GM23338 (cell line): ENCODE data around the gene RTN3. TPM values are rescaled to one million over a fixed set of nuclear protein-coding genes. Genes with fewer than 3 reads are reported as not detected.

Experiments
- ATAC-seq: fragments of 200-7000 bp; cut with Tn5 transposase; 3 replicates; pipeline ENCODE4 v1.9.1; 2020
- DNase-seq: peaks from one replicate; pipeline ENCODE4 v3.0.0-alpha.2; 2015; ENCODE audit warnings: low spot score
- H2AFZ ChIP-seq: fragments of 200-600 bp; sonication (generic); 2 replicates; pipeline ENCODE4 v1.8.0; 2016; ENCODE audit warnings: antibody characterized with exemption, mild to moderate bottlenecking, moderate library complexity
- H3F3A ChIP-seq: fragments of 200-600 bp; sonication (generic); replicated peaks from 2 replicates; pipeline ENCODE4 v1.8.0; 2017; ENCODE audit warnings: antibody characterized with exemption, mixed run types, low read depth
- H3K27ac ChIP-seq: fragments of 200-600 bp; sonication (generic); 2 replicates; pipeline ENCODE4 v1.6.1; 2016; ENCODE audit warnings: low read depth
- H3K27me3 ChIP-seq: fragments of 200-600 bp; sonication (generic); 2 replicates; pipeline ENCODE4 v1.8.0; 2016; ENCODE audit warnings: mild to moderate bottlenecking, mixed run types, moderate library complexity; ENCODE audit not compliant: insufficient read depth
- H3K36me3 ChIP-seq: fragments of 200-600 bp; sonication (generic); 2 replicates; pipeline ENCODE4 v1.8.0; 2016; ENCODE audit warnings: mild to moderate bottlenecking; ENCODE audit not compliant: insufficient read depth
- H3K4me1 ChIP-seq: fragments of 200-600 bp; sonication (generic); 2 replicates; pipeline ENCODE4 v1.8.0; 2016; ENCODE audit warnings: mild to moderate bottlenecking, moderate library complexity; ENCODE audit not compliant: insufficient read depth
- H3K4me2 ChIP-seq: fragments of 200-600 bp; sonication (generic); 2 replicates; pipeline ENCODE4 v1.7.1; 2017; ENCODE audit warnings: mixed run types
- H3K4me3 ChIP-seq: fragments of 200-600 bp; sonication (generic); 2 replicates; pipeline ENCODE4 v1.6.1; 2016; ENCODE audit warnings: mixed run types
- H3K79me2 ChIP-seq: fragments of 200-600 bp; sonication (generic); replicated peaks from 2 replicates; pipeline ENCODE4 v1.8.0; 2017; ENCODE audit warnings: mild to moderate bottlenecking; ENCODE audit not compliant: insufficient read depth
- H3K9me2 ChIP-seq: fragments of 200-600 bp; sonication (generic); 2 replicates; pipeline ENCODE4 v1.8.0; 2017; ENCODE audit not compliant: insufficient read depth
- H4K20me1 ChIP-seq: fragments of 200-600 bp; sonication (generic); replicated peaks from 2 replicates; pipeline ENCODE4 v1.8.0; 2017; ENCODE audit warnings: mild to moderate bottlenecking; ENCODE audit not compliant: insufficient read depth
- H3K27ac Mint-ChIP-seq: 2 replicates; pipeline ENCODE4 v1.8.0; 2020; ENCODE audit warnings: inconsistent platforms, mild to moderate bottlenecking, moderate library complexity, mixed read lengths
- H3K27me3 Mint-ChIP-seq: 3 replicates; pipeline ENCODE4 v1.8.0; 2022; ENCODE audit warnings: low read depth, mild to moderate bottlenecking, moderate library complexity, mixed read lengths, inconsistent platforms; ENCODE audit not compliant: insufficient read depth, poor library complexity
- H3K36me3 Mint-ChIP-seq: 3 replicates; pipeline ENCODE4 v1.8.0; 2021; ENCODE audit warnings: low read depth, mild to moderate bottlenecking, inconsistent platforms, moderate library complexity, mixed read lengths
- H3K4me1 Mint-ChIP-seq: 3 replicates; pipeline ENCODE4 v1.8.0; 2020; ENCODE audit warnings: mild to moderate bottlenecking, inconsistent platforms, mixed read lengths
- H3K4me3 Mint-ChIP-seq: 3 replicates; pipeline ENCODE4 v1.8.0; 2021; ENCODE audit warnings: moderate library complexity, mild to moderate bottlenecking, inconsistent platforms, mixed read lengths
- H3K9me3 Mint-ChIP-seq: 3 replicates; pipeline ENCODE4 v1.8.0; 2020; ENCODE audit warnings: moderate library complexity, mild to moderate bottlenecking, inconsistent platforms, mixed read lengths
- CREB1 ChIP-seq: fragments of 250-450 bp; sonication (Bioruptor Pico); IDR thresholded peaks from 2 replicates; pipeline ENCODE4 v1.5.0; 2020; ENCODE audit warnings: low read depth, mild to moderate bottlenecking, moderate library complexity
- CTCF ChIP-seq, 2 experiments: fragments of 200-600 bp in 1 of 2; sonication (generic) in 1 of 2; conservative IDR thresholded peaks; 2 replicates each; pipeline versions ENCODE4 v1.5.1 to v1.6.1; 2016 to 2017; ENCODE audit warnings: antibody characterized with exemption in 2 of 2, low read depth in 2 of 2, mild to moderate bottlenecking in 2 of 2, moderate library complexity in 1 of 2
- EZH2 ChIP-seq: fragments of 200-600 bp; sonication (generic); IDR thresholded peaks from one replicate; pipeline ENCODE4 v1.8.0; 2017; ENCODE audit warnings: antibody characterized with exemption, mild to moderate bottlenecking, low read depth; ENCODE audit not compliant: unreplicated experiment
- EZH2phosphoT487 ChIP-seq: fragments of 200-600 bp; sonication (generic); IDR thresholded peaks from one replicate; pipeline ENCODE4 v1.8.1; 2018; ENCODE audit warnings: antibody characterized with exemption; ENCODE audit not compliant: unreplicated experiment
- JUNB ChIP-seq: IDR thresholded peaks from one replicate; pipeline ENCODE4 v1.6.1; 2016; ENCODE audit warnings: antibody characterized with exemption; ENCODE audit not compliant: unreplicated experiment
- NANOG ChIP-seq: IDR thresholded peaks from 2 replicates; pipeline ENCODE4 v1.6.1; 2016; ENCODE audit warnings: antibody characterized with exemption, borderline replicate concordance
- POLR2AphosphoS5 ChIP-seq: IDR thresholded peaks from 2 replicates; pipeline ENCODE4 v1.6.1; 2016; ENCODE audit warnings: antibody characterized with exemption, low read depth
- STAT1 ChIP-seq: IDR thresholded peaks from one replicate; pipeline ENCODE4 v1.6.1; 2016; ENCODE audit warnings: antibody characterized with exemption; ENCODE audit not compliant: unreplicated experiment
- ZNF114 ChIP-seq: fragments of 250-450 bp; sonication (Bioruptor Pico); IDR thresholded peaks from 2 replicates; pipeline ENCODE4 v1.5.0; 2020; ENCODE audit warnings: mild to moderate bottlenecking, moderate library complexity
- ZNF331 ChIP-seq: fragments of 250-450 bp; sonication (Bioruptor Pico); IDR thresholded peaks from 2 replicates; pipeline ENCODE4 v1.5.0; 2020; ENCODE audit warnings: low read depth, mild to moderate bottlenecking, moderate library complexity
- polyA plus RNA-seq: library from polyadenylated mRNA; unstranded; fragments of >200 nt; fragmentation: Nextera tagmentation; extraction: Ambion mirVana; gene quantifications from 2 replicates; pipeline ENCODE4 v1.2.1, GENCODE V29; 2016
- total RNA-seq: library from RNA; depleted of rRNA; stranded (reverse); fragments of >200 nt; shearing (Covaris generic); gene quantifications from 2 replicates; pipeline ENCODE4 v1.2.3, GENCODE V29; 2014
- TF ChIP-seq, protein P1 (sequence below): IDR thresholded peaks from one replicate; pipeline ENCODE4 v1.6.1; 2018; ENCODE audit warnings: antibody characterized with exemption; ENCODE audit not compliant: unreplicated experiment
- TF ChIP-seq, protein P2 (sequence below): fragments of 250-450 bp; sonication (Bioruptor Pico); IDR thresholded peaks from 2 replicates; pipeline ENCODE4 v1.5.0; 2020; ENCODE audit warnings: mild to moderate bottlenecking, moderate library complexity
- TF ChIP-seq, protein P3 (sequence below): IDR thresholded peaks from 2 replicates; pipeline ENCODE4 v1.6.1; 2016; ENCODE audit warnings: antibody characterized with exemption

Gene RTN3
- total and polyA plus RNA-seq, 2 experiments from 2014 or later, result 138 to 162 TPM

DNA sequence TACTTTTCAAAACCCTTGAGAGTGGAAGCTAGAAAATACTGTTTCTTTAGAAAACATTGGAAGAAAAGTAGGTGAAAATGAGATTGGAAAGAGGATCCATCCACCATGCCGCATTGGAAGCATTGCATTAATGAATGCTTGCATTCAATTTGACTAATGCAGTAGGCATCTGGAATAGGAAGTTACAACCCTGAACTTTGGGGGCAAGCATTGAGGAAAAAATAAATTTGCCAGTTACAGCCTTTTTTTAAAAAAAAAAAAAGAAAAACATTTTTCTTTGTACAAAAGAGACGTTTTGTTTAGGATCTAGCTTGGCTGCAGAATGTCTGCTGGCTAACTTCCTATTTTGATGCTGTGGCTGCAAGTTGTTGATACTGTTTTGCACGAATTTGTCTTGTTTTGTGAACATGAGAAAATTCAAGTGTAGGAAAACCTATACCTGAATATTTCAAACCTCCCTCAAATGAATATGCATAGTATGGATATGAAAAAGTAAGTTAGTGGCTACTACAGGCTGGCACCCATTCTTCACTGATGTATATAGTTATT is 28.1 kb downstream of the RTN3 start:
- peaks cover 55% of the 10 kb centered on the region for H4K20me1 ChIP-seq

More for the DNA sequence above, 28.1 kb downstream of the RTN3 start:
- no peaks in the 10 kb centered on the region for H3K4me1 ChIP-seq
- H3K79me2 ChIP-seq, result peaks cover 99% of the 10 kb centered on the region
- Mint-ChIP-seq H3K27me3 (no peaks in the 10 kb centered on the region), H3K4me1 (peaks cover 15% of the 10 kb centered on the region; the same call in 2 of the 3 replicates), H3K36me3 (no peaks in the 10 kb centered on the region), H3K9me3 (no peaks in the 10 kb centered on the region), H3K4me3 (no peak overlapping the region), H3K27ac (no peak overlapping the region)
- H3K36me3 ChIP-seq, result no peaks in the 10 kb centered on the region
- ATAC-seq, result no peak
- DNase-seq, result no peak
- no peak overlapping the region for H2AFZ ChIP-seq
- no peaks in the 10 kb centered on the region for H3F3A ChIP-seq
- TF ChIP-seq POLR2AphosphoS5 (no peak), ZNF331 (CRISPR knock-in tag) (no peak), STAT1 (no peak), JUNB (no peak), ZNF114 (no peak), EZH2phosphoT487 (no peak), EZH2 (no peak), CREB1 (CRISPR knock-in tag) (no peak), NANOG (no peak), CTCF (conservative IDR thresholded peaks at IDR 0.05; ENCODE audit: low read depth in 2 of 2) (no peak)
- TF ChIP-seq, protein P1, sequence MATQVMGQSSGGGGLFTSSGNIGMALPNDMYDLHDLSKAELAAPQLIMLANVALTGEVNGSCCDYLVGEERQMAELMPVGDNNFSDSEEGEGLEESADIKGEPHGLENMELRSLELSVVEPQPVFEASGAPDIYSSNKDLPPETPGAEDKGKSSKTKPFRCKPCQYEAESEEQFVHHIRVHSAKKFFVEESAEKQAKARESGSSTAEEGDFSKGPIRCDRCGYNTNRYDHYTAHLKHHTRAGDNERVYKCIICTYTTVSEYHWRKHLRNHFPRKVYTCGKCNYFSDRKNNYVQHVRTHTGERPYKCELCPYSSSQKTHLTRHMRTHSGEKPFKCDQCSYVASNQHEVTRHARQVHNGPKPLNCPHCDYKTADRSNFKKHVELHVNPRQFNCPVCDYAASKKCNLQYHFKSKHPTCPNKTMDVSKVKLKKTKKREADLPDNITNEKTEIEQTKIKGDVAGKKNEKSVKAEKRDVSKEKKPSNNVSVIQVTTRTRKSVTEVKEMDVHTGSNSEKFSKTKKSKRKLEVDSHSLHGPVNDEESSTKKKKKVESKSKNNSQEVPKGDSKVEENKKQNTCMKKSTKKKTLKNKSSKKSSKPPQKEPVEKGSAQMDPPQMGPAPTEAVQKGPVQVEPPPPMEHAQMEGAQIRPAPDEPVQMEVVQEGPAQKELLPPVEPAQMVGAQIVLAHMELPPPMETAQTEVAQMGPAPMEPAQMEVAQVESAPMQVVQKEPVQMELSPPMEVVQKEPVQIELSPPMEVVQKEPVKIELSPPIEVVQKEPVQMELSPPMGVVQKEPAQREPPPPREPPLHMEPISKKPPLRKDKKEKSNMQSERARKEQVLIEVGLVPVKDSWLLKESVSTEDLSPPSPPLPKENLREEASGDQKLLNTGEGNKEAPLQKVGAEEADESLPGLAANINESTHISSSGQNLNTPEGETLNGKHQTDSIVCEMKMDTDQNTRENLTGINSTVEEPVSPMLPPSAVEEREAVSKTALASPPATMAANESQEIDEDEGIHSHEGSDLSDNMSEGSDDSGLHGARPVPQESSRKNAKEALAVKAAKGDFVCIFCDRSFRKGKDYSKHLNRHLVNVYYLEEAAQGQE, result no peak
- TF ChIP-seq, protein P2, sequence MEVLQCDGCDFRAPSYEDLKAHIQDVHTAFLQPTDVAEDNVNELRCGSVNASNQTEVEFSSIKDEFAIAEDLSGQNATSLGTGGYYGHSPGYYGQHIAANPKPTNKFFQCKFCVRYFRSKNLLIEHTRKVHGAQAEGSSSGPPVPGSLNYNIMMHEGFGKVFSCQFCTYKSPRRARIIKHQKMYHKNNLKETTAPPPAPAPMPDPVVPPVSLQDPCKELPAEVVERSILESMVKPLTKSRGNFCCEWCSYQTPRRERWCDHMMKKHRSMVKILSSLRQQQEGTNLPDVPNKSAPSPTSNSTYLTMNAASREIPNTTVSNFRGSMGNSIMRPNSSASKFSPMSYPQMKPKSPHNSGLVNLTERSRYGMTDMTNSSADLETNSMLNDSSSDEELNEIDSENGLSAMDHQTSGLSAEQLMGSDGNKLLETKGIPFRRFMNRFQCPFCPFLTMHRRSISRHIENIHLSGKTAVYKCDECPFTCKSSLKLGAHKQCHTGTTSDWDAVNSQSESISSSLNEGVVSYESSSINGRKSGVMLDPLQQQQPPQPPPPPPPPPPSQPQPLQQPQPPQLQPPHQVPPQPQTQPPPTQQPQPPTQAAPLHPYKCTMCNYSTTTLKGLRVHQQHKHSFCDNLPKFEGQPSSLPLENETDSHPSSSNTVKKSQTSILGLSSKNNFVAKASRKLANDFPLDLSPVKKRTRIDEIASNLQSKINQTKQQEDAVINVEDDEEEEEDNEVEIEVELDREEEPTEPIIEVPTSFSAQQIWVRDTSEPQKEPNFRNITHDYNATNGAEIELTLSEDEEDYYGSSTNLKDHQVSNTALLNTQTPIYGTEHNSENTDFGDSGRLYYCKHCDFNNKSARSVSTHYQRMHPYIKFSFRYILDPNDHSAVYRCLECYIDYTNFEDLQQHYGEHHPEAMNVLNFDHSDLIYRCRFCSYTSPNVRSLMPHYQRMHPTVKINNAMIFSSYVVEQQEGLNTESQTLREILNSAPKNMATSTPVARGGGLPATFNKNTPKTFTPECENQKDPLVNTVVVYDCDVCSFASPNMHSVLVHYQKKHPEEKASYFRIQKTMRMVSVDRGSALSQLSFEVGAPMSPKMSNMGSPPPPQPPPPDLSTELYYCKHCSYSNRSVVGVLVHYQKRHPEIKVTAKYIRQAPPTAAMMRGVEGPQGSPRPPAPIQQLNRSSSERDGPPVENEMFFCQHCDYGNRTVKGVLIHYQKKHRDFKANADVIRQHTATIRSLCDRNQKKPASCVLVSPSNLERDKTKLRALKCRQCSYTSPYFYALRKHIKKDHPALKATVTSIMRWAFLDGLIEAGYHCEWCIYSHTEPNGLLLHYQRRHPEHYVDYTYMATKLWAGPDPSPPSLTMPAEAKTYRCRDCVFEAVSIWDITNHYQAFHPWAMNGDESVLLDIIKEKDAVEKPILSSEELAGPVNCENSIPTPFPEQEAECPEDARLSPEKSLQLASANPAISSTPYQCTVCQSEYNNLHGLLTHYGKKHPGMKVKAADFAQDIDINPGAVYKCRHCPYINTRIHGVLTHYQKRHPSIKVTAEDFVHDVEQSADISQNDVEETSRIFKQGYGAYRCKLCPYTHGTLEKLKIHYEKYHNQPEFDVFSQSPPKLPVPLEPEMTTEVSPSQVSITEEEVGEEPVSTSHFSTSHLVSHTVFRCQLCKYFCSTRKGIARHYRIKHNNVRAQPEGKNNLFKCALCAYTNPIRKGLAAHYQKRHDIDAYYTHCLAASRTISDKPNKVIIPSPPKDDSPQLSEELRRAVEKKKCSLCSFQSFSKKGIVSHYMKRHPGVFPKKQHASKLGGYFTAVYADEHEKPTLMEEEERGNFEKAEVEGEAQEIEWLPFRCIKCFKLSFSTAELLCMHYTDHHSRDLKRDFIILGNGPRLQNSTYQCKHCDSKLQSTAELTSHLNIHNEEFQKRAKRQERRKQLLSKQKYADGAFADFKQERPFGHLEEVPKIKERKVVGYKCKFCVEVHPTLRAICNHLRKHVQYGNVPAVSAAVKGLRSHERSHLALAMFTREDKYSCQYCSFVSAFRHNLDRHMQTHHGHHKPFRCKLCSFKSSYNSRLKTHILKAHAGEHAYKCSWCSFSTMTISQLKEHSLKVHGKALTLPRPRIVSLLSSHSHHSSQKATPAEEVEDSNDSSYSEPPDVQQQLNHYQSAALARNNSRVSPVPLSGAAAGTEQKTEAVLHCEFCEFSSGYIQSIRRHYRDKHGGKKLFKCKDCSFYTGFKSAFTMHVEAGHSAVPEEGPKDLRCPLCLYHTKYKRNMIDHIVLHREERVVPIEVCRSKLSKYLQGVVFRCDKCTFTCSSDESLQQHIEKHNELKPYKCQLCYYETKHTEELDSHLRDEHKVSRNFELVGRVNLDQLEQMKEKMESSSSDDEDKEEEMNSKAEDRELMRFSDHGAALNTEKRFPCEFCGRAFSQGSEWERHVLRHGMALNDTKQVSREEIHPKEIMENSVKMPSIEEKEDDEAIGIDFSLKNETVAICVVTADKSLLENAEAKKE (CRISPR knock-in tag), result no peak
- TF ChIP-seq, protein P3, sequence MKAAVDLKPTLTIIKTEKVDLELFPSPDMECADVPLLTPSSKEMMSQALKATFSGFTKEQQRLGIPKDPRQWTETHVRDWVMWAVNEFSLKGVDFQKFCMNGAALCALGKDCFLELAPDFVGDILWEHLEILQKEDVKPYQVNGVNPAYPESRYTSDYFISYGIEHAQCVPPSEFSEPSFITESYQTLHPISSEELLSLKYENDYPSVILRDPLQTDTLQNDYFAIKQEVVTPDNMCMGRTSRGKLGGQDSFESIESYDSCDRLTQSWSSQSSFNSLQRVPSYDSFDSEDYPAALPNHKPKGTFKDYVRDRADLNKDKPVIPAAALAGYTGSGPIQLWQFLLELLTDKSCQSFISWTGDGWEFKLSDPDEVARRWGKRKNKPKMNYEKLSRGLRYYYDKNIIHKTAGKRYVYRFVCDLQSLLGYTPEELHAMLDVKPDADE, result no peak
- no peak overlapping the region for H3K4me3 ChIP-seq
- H3K27ac ChIP-seq, result no peak overlapping the region
- H3K27me3 ChIP-seq, result no peaks in the 10 kb centered on the region
- no peaks in the 10 kb centered on the region for H3K9me2 ChIP-seq
- no peak overlapping the region for H3K4me2 ChIP-seq
